ENCODE results near the gene DLG2. TPM values are rescaled to one million over a fixed set of nuclear protein-coding genes. Genes with fewer than 3 reads are reported as not detected.

DLG2 gene
- total and polyA plus RNA-seq, 4 donors: 0.30 to 5.5 (median 0.68) TPM

GRCh38 chr11:84626256-84626655 lies 1000.9 kb downstream of the DLG2 start:
- Histone ChIP-seq H3K9me3 (ENCODE audit: control insufficient read depth in 4 of 4, low read length in 3 of 4) (no peaks in the 10 kb centered on the region), H3K27me3 (ENCODE audit: control insufficient read depth in 4 of 4, insufficient read depth in 4 of 4, low read length in 3 of 4) (no peaks in the 10 kb centered on the region), H3K9ac (ENCODE audit: low read depth in 1 of 2, low read length in 2 of 2) (no peak overlapping the region), H3K4me1 (ENCODE audit: control insufficient read depth in 4 of 4, insufficient read depth in 4 of 4, low read length in 3 of 4) (no peaks in the 10 kb centered on the region), H3K27ac (ENCODE audit: low read depth in 1 of 2, low read length in 2 of 2) (no peak overlapping the region), H3K4me3 (ENCODE audit: low read depth in 1 of 3, low read length in 3 of 3) (no peak overlapping the region), H3K36me3 (ENCODE audit: control insufficient read depth in 4 of 4, insufficient read depth in 3 of 4, low read depth in 1 of 4, low read length in 3 of 4) (no peaks in the 10 kb centered on the region)
- DNase-seq (ENCODE audit: low spot score): no peak
- TF ChIP-seq RAD21 (IDR thresholded peaks at IDR 0.05) (no peak), EGR1 (IDR thresholded peaks at IDR 0.05; ENCODE audit: low read depth in 2 of 2) (no peak), ATF3 (IDR thresholded peaks at IDR 0.05) (no peak), NR2F2 (IDR thresholded peaks at IDR 0.05) (no peak)

GRCh38 chr11:84612645-84613044 lies 1014.5 kb downstream of the DLG2 start:
- Histone ChIP-seq H3K4me3 (ENCODE audit: low read depth in 1 of 3, low read length in 3 of 3) (no peak overlapping the region), H3K27ac (ENCODE audit: low read depth in 1 of 2, low read length in 2 of 2) (no peak overlapping the region), H3K4me1 (ENCODE audit: control insufficient read depth in 4 of 4, insufficient read depth in 4 of 4, low read length in 3 of 4) (no peaks in the 10 kb centered on the region), H3K27me3 (ENCODE audit: control insufficient read depth in 4 of 4, insufficient read depth in 4 of 4, low read length in 3 of 4) (no peaks in the 10 kb centered on the region), H3K36me3 (ENCODE audit: control insufficient read depth in 4 of 4, insufficient read depth in 3 of 4, low read depth in 1 of 4, low read length in 3 of 4) (no peaks in the 10 kb centered on the region), H3K9ac (ENCODE audit: low read depth in 1 of 2, low read length in 2 of 2) (no peak overlapping the region), H3K9me3 (ENCODE audit: control insufficient read depth in 4 of 4, low read length in 3 of 4) (no peaks in the 10 kb centered on the region)
- DNase-seq (ENCODE audit: low spot score): no peak
- TF ChIP-seq FOXA1 (IDR thresholded peaks at IDR 0.05): no peak
- no peak for TF ChIP-seq ZBTB33 (IDR thresholded peaks at IDR 0.05)
- no peak for TF ChIP-seq RXRA (IDR thresholded peaks at IDR 0.05)
- no peak for TF ChIP-seq MAX (IDR thresholded peaks at IDR 0.05)
- no peak for TF ChIP-seq HNF4G (IDR thresholded peaks at IDR 0.05)
- no peak for TF ChIP-seq HNF4A (conservative IDR thresholded peaks at IDR 0.05)
- no peak for TF ChIP-seq YY1 (IDR thresholded peaks at IDR 0.05)
- no peak for TF ChIP-seq NR2F2 (IDR thresholded peaks at IDR 0.05)
- TF ChIP-seq TAF1 (conservative IDR thresholded peaks at IDR 0.05): no peak
- no peak for TF ChIP-seq SP1 (IDR thresholded peaks at IDR 0.05)
- TF ChIP-seq JUND (IDR thresholded peaks at IDR 0.05): no peak
- no peak for TF ChIP-seq GABPA (IDR thresholded peaks at IDR 0.05 in 1 of 2, conservative IDR thresholded peaks at IDR 0.05 in 1 of 2)
- no peak for TF ChIP-seq ATF3 (IDR thresholded peaks at IDR 0.05)
- TF ChIP-seq EGR1 (IDR thresholded peaks at IDR 0.05; ENCODE audit: low read depth in 2 of 2): no peak
- no peak for TF ChIP-seq FOXA2 (IDR thresholded peaks at IDR 0.05)
- no peak for TF ChIP-seq RAD21 (IDR thresholded peaks at IDR 0.05)
- TF ChIP-seq CTCF (IDR thresholded peaks at IDR 0.05; ENCODE audit: low read depth, low read length, missing input control): no peak
- TF ChIP-seq REST (IDR thresholded peaks at IDR 0.05): no peak
- WGBS: 63% methylated on average over 2 of the region's 2 CpGs
